Vein endothelial cell (primary cell): ENCODE measurements around the gene PPP1R27. TPM values are rescaled to one million over a fixed set of nuclear protein-coding genes. Genes with fewer than 3 reads are reported as not detected.

Source experiments
- total RNA-seq: library from RNA; depleted of rRNA; stranded (reverse); fragments of >200 nt; gene quantifications from 2 replicates; pipeline ENCODE4 v1.2.3, GENCODE V29; 2012

PPP1R27 gene
- not detected in 2 replicates for total RNA-seq

GRCh38 chr17:81834831-81835267 is at the start of gene PPP1R27:
Gene PPP1R27, minus strand, starts transcription at chr17:81835050. Its CDS starts 97 bp downstream, at chr17:81834953.

DNA sequence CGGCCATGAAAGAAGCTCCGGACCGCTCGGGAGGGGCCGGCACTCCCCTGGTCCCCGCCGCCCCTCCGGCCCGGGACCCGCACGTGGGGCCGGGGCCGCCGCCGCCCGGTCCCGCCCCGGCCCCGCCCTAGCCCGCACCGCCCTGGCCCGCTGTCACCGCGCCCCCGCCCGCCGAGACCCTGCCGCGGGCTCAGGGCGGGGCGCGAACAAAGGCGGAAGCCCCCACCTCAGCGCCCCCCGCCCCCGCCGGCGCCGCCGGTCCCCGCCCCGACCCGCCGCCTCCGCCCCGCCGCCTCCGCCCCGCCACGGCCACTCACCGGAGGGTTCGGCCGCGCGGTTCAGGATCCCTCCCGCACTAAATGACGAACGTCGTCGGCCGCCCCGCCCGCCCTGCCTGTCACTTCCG is 36.1 kb upstream of the PPP1R27 start, which contains the start of gene ARHGDIA:
ARHGDIA (minus strand) TSS at position 357 of the 406 bp plus-strand sequence. CDS start 1,407 bp downstream, outside the sequence.

GRCh38 chr17:81859906-81860755 is 25.3 kb upstream of the PPP1R27 start, which contains the start of gene P4HB:
Gene P4HB, minus strand, starts transcription at chr17:81860535. Its CDS starts 64 bp downstream, at chr17:81860471.

DNA sequence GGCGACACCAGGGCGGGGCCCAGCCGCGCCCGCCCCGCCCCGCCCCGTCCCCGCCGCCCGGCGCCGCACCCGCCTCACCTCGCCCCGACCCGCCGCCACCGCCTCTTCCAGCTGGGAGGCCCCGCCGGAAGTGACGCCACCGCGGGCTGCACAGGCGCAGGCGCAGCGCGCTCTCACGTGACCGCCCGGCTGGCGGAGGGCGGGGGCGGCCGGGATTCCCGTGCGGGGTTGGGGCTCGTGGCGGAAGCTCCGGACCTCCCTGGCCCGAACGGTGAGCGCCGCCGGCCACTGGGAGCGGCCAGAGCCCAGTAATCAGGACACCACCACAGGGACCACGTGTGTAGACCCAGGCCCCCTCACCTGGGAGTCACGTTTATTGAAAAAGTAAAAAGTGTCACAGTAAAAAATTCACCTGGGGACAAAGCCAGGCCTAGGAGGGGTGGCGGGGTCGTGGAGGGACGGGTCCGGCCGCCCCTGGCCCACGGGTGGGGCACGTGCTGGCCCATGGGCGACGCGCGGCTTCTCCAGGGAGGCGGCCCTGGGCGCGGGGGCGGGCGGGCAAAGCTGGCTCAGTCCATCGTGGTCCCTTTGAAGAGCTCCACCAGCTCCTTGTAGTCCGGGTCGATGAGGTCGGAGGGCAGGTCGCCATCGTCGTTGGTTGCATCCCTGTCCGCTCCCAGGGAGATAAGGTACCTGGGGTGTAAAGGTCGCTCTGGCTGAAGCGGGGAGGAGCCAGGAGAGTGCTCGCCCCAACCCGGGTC is 1.5 kb downstream of the PPP1R27 start, which contains the start of gene MCRIP1:
MCRIP1 (minus strand) TSS at position 132 of the 761 bp plus-strand sequence. CDS start 8,785 bp downstream, outside the sequence.

GRCh38 chr17:81803728-81804558 is 30.9 kb downstream of the PPP1R27 start, which contains the start of gene GCGR:
Gene GCGR, plus strand, starts transcription at chr17:81804150. Its CDS starts 4,869 bp downstream, at chr17:81809019.

Other genes with a start within 250 kb of the PPP1R27 start
- 121 and 146 TPM in 2 replicates for gene NPLOC4, start 197.9 kb downstream of the PPP1R27 start, total RNA-seq
- 0.48 TPM in 1 of 2 replicates, not detected in the other for gene TSPAN10, start 197.9 kb downstream of the PPP1R27 start, total RNA-seq
- 1.3 TPM in 2 replicates for gene PDE6G, start 178.5 kb downstream of the PPP1R27 start, total RNA-seq
- 24.5 and 29.7 TPM in 2 replicates for gene OXLD1, start 168.4 kb downstream of the PPP1R27 start, total RNA-seq
- 11.8 and 12.1 TPM in 2 replicates for gene CCDC137, start 168.3 kb downstream of the PPP1R27 start, total RNA-seq
- 35.6 and 36.6 TPM in 2 replicates for gene ARL16, start 151.3 kb downstream of the PPP1R27 start, total RNA-seq
- gene HGS, start 151.0 kb downstream of the PPP1R27 start, total RNA-seq: 134 and 147 TPM in 2 replicates
- 23.8 and 26.1 TPM in 2 replicates for gene MRPL12, start 131.7 kb downstream of the PPP1R27 start, total RNA-seq
- 17.6 and 23.5 TPM in 2 replicates for gene SLC25A10, start 122.8 kb downstream of the PPP1R27 start, total RNA-seq
- gene GCGR, start 30.9 kb downstream of the PPP1R27 start, total RNA-seq: not detected in 2 replicates
- gene MCRIP1, start 1.8 kb downstream of the PPP1R27 start, total RNA-seq: 91.2 and 156 TPM in 2 replicates
- gene P4HB, start 25.5 kb upstream of the PPP1R27 start, total RNA-seq: 991 and 1,042 TPM in 2 replicates
- 215 and 257 TPM in 2 replicates for gene ARHGDIA, start 36.3 kb upstream of the PPP1R27 start, total RNA-seq
- 155 and 174 TPM in 2 replicates for gene ALYREF, start 56.5 kb upstream of the PPP1R27 start, total RNA-seq
- gene ANAPC11, start 56.7 kb upstream of the PPP1R27 start, total RNA-seq: 106 and 139 TPM in 2 replicates
- gene NPB, start 67.2 kb upstream of the PPP1R27 start, total RNA-seq: 0.65 TPM in 1 of 2 replicates, not detected in the other
- gene PCYT2, start 76.3 kb upstream of the PPP1R27 start, total RNA-seq: 26.5 and 45.9 TPM in 2 replicates
- 16.0 and 18.0 TPM in 2 replicates for gene SIRT7, start 83.1 kb upstream of the PPP1R27 start, total RNA-seq
- 21.9 and 24.7 TPM in 2 replicates for gene MAFG, start 92.7 kb upstream of the PPP1R27 start, total RNA-seq
- gene PYCR1, start 102.2 kb upstream of the PPP1R27 start, total RNA-seq: 90.8 and 128 TPM in 2 replicates
- gene MYADML2, start 112.2 kb upstream of the PPP1R27 start, total RNA-seq: not detected in 2 replicates
- under 0.01 and 0.76 TPM in 2 replicates for gene NOTUM, start 126.1 kb upstream of the PPP1R27 start, total RNA-seq
- gene ASPSCR1, start 142.6 kb upstream of the PPP1R27 start, total RNA-seq: 21.7 and 31.4 TPM in 2 replicates
- 33.0 and 45.1 TPM in 2 replicates for gene CENPX, start 187.8 kb upstream of the PPP1R27 start, total RNA-seq
- gene LRRC45, start 188.3 kb upstream of the PPP1R27 start, total RNA-seq: 13.9 and 17.3 TPM in 2 replicates
- gene RAC3, start 196.6 kb upstream of the PPP1R27 start, total RNA-seq: 17.0 and 36.3 TPM in 2 replicates
- 40.1 and 43.4 TPM in 2 replicates for gene DCXR, start 202.6 kb upstream of the PPP1R27 start, total RNA-seq
- gene RFNG, start 216.8 kb upstream of the PPP1R27 start, total RNA-seq: 22.4 and 45.7 TPM in 2 replicates
- 116 and 131 TPM in 2 replicates for gene GPS1, start 216.8 kb upstream of the PPP1R27 start, total RNA-seq
- gene DUS1L, start 230.8 kb upstream of the PPP1R27 start, total RNA-seq: 63.3 and 68.3 TPM in 2 replicates